HepG2 (cell line): ENCODE data around the gene CLIC5. TPM values are rescaled to one million over a fixed set of nuclear protein-coding genes. Genes with fewer than 3 reads are reported as not detected.

Experiments
- ATAC-seq: fragments of 200-7000 bp; cut with Tn5 transposase; 3 replicates; pipeline ENCODE4 v1.9.1; 2020; ENCODE audit warnings: mild to moderate bottlenecking, moderate library complexity
- BruUV-seq: library from RNA; stranded (reverse); fragments of 400-500 nt; replicated peaks from 2 replicates; lab custom pipeline; 2021; lab: Mats Ljungman, UMichigan
- CTCF ChIA-PET: fragments of 300-600 bp; formaldehyde crosslinking; extraction: SDS; loops from one replicate; lab custom pipeline; 2021; ENCODE audit warnings: low total read pairs, inconsistent platforms, low intra/inter-chr PET ratio; lab: Yijun Ruan, JAX
- POLR2A ChIA-PET: fragments of 350-600 bp; sonication (Branson Sonifier 250); formaldehyde crosslinking; loops from one replicate; lab custom pipeline; 2020; ENCODE audit warnings: antibody characterized with exemption, inconsistent platforms; lab: Yijun Ruan, JAX
- DNase-seq: peaks from one replicate; pipeline ENCODE4 v3.0.0-alpha.2; 2015; ENCODE audit warnings: low spot score
- FAIRE-seq: peaks from 3 replicates; lab custom pipeline; 2011; peaks lifted over from hg19 to GRCh38; lab: Jason Lieb, UNC
- H2AFZ ChIP-seq: one replicate; pipeline ENCODE4 v1.6.1; 2011; ENCODE audit warnings: low read length, inconsistent platforms
- H3K27ac ChIP-seq: fragments of 300-600 bp; 3 replicates; pipeline ENCODE4 v1.8.0; 2011; ENCODE audit warnings: mixed run types, mild to moderate bottlenecking, mixed read lengths, low read length, inconsistent platforms; ENCODE audit not compliant: insufficient read depth; ENCODE audit errors: extremely low read length
- H3K27me3 ChIP-seq, 2 experiments: fragments of 200-600 bp in 1 of 2; 2 replicates in 1 of 2; 3 replicates in 1 of 2; pipeline versions ENCODE4 v1.6.0 to v1.8.0; 2011; ENCODE audit warnings: low read length in 2 of 2, mild to moderate bottlenecking in 2 of 2, moderate library complexity in 2 of 2, inconsistent platforms in 1 of 2; ENCODE audit not compliant: insufficient read depth in 2 of 2, control insufficient read depth in 1 of 2
- H3K36me3 ChIP-seq, 2 experiments: fragments of 200-600 bp in 1 of 2; replicated peaks in 1 of 2; 2 replicates in 1 of 2; 3 replicates in 1 of 2; pipeline versions ENCODE4 v1.5.1 to v1.8.0; 2011; ENCODE audit warnings: low read length in 2 of 2, inconsistent platforms in 1 of 2; ENCODE audit not compliant: insufficient read depth in 2 of 2, control insufficient read depth in 1 of 2
- H3K4me1 ChIP-seq: 2 replicates; pipeline ENCODE4 v1.5.1; 2012; ENCODE audit warnings: low read length, inconsistent platforms; ENCODE audit not compliant: insufficient read depth
- H3K4me2 ChIP-seq: 2 replicates; pipeline ENCODE4 v1.6.0; 2011; ENCODE audit warnings: low read depth, low read length, inconsistent platforms
- H3K4me3 ChIP-seq, 3 experiments: fragments of 200-600 bp in 1 of 3; sonication (generic), shearing (Covaris generic) in 1 of 3; replicated peaks in 1 of 3; 2 replicates each; pipeline ENCODE4 v1.5.1; 2011 to 2016; ENCODE audit warnings: low read length in 3 of 3, inconsistent platforms in 2 of 3, low read depth in 2 of 3, mild to moderate bottlenecking in 2 of 3, control low read depth in 1 of 3, mixed read lengths in 1 of 3; ENCODE audit not compliant: insufficient read depth in 1 of 3
- H3K79me2 ChIP-seq: one replicate; pipeline ENCODE4 v1.6.1; 2011; ENCODE audit warnings: low read length, inconsistent platforms; ENCODE audit not compliant: insufficient read depth
- H3K9ac ChIP-seq: 2 replicates; pipeline ENCODE4 v1.6.0; 2011; ENCODE audit warnings: mild to moderate bottlenecking, low read depth, low read length, inconsistent platforms; ENCODE audit not compliant: insufficient read depth
- H3K9me3 ChIP-seq: 2 replicates; pipeline ENCODE4 v1.5.1; 2012; ENCODE audit warnings: mild to moderate bottlenecking, low read length
- H4K20me1 ChIP-seq: 2 replicates; pipeline ENCODE4 v1.6.0; 2011; ENCODE audit warnings: inconsistent platforms, mild to moderate bottlenecking, low read length, moderate library complexity; ENCODE audit not compliant: insufficient read depth
- ADNP ChIP-seq: sonication (generic); formaldehyde crosslinking; IDR thresholded peaks from 2 replicates; pipeline ENCODE4 v1.4.0; 2020; ENCODE audit warnings: missing genetic modification reagents
- AGO2 ChIP-seq: fragments of 200-400 bp; formaldehyde crosslinking; optimal IDR thresholded peaks from 2 replicates; pipeline ENCODE3; 2017; ENCODE audit warnings: mild to moderate bottlenecking, low read depth, low read length, moderate library complexity
- ATF3 ChIP-seq: sonication (generic); formaldehyde crosslinking; IDR thresholded peaks from 2 replicates; pipeline ENCODE4 v1.4.0; 2020; ENCODE audit warnings: missing genetic modification reagents
- ATF7 ChIP-seq, 2 experiments: fragments of 450-650 bp in 1 of 2; sonication (generic) in 1 of 2; formaldehyde crosslinking in 1 of 2; IDR thresholded peaks; 2 replicates each; pipeline versions ENCODE4 v1.4.0 to v1.6.1; 2016 to 2020; ENCODE audit warnings: antibody characterized with exemption in 1 of 2, mild to moderate bottlenecking in 1 of 2, missing genetic modification reagents in 1 of 2
- BCL6 ChIP-seq: IDR thresholded peaks from 2 replicates; pipeline ENCODE4 v1.6.1; 2016; ENCODE audit warnings: missing genetic modification reagents, missing compliant biosample characterization
- CC2D1A ChIP-seq: sonication (generic); formaldehyde crosslinking; IDR thresholded peaks from 2 replicates; pipeline ENCODE4 v1.8.1; 2023; ENCODE audit warnings: mild to moderate bottlenecking, missing genetic modification reagents
- CERS6 ChIP-seq: sonication (generic); formaldehyde crosslinking; IDR thresholded peaks from 2 replicates; pipeline ENCODE4 v1.5.0; 2020; ENCODE audit warnings: missing genetic modification reagents
- CHD2 ChIP-seq: IDR thresholded peaks from 2 replicates; pipeline ENCODE4 v1.6.1; 2011; ENCODE audit warnings: low read depth, low read length, improper control_type of control experiment
- HDAC2 ChIP-seq: sonication (generic); formaldehyde crosslinking; IDR thresholded peaks from 2 replicates; pipeline ENCODE4 v1.4.0; 2020; ENCODE audit warnings: missing genetic modification reagents
- IKZF1 ChIP-seq: fragments of 450-650 bp; IDR thresholded peaks from 2 replicates; pipeline ENCODE4 v1.7.1; 2016
- NFIB ChIP-seq: sonication (generic); formaldehyde crosslinking; IDR thresholded peaks from 2 replicates; pipeline ENCODE4 v1.9.0; 2021; ENCODE audit warnings: missing genetic modification reagents, mild to moderate bottlenecking, borderline replicate concordance
- NR1H2 ChIP-seq: sonication (generic); formaldehyde crosslinking; IDR thresholded peaks from 2 replicates; pipeline ENCODE4 v1.8.1; 2022; ENCODE audit warnings: low read depth, missing genetic modification reagents, borderline replicate concordance
- NR2C2 ChIP-seq: sonication (generic); formaldehyde crosslinking; IDR thresholded peaks from 2 replicates; pipeline ENCODE4 v1.4.0; 2020; ENCODE audit warnings: missing genetic modification reagents, mild to moderate bottlenecking, moderate library complexity, borderline replicate concordance
- POLR2AphosphoS2 ChIP-seq: IDR thresholded peaks from 2 replicates; pipeline ENCODE4 v1.6.1; 2011; ENCODE audit warnings: low read depth, low read length, improper control_type of control experiment
- RARG ChIP-seq: sonication (generic); formaldehyde crosslinking; IDR thresholded peaks from 2 replicates; pipeline ENCODE4 v1.4.0; 2020; ENCODE audit warnings: low read depth, mild to moderate bottlenecking, missing genetic modification reagents
- RBFOX2 ChIP-seq: fragments of 200-400 bp; formaldehyde crosslinking; IDR thresholded peaks from 2 replicates; pipeline ENCODE4 v1.6.1; 2017; ENCODE audit warnings: low read depth, mild to moderate bottlenecking, low read length
- SP4 ChIP-seq: sonication (generic); formaldehyde crosslinking; IDR thresholded peaks from 2 replicates; pipeline ENCODE4 v1.8.1; 2023; ENCODE audit warnings: mild to moderate bottlenecking, missing genetic modification reagents
- THAP11 ChIP-seq: IDR thresholded peaks from 2 replicates; pipeline ENCODE4 v1.6.1; 2016; ENCODE audit warnings: missing biosample characterization, missing genetic modification reagents
- ZNF33B ChIP-seq: sonication (generic); formaldehyde crosslinking; IDR thresholded peaks from 2 replicates; pipeline ENCODE4 v1.5.1; 2020; ENCODE audit warnings: mild to moderate bottlenecking, missing genetic modification reagents
- ZNF574 ChIP-seq: sonication (generic); formaldehyde crosslinking; IDR thresholded peaks from 2 replicates; pipeline ENCODE4 v1.4.0; 2020; ENCODE audit warnings: missing genetic modification reagents
- ZNF883 ChIP-seq: sonication (generic); formaldehyde crosslinking; IDR thresholded peaks from 2 replicates; pipeline ENCODE4 v1.5.1; 2020; ENCODE audit warnings: mild to moderate bottlenecking, missing genetic modification reagents; ENCODE audit errors: not compliant biosample characterization
- WGBS: methylation state at CpG from one replicate; pipeline ENCODE4 v1.1.6; 2017; ENCODE audit warnings: low lambda C conversion rate; 5-methylcytosine and 5-hydroxymethylcytosine counted together
- in situ Hi-C: cut with HindIII; loops from 2 replicates; pipeline ENCODE4 v1.10.0; 2017; ENCODE audit warnings: low pct_unique_long_range_greater_than_20kb; ENCODE audit not compliant: extremely low pct_ligation_motif_present
- intact Hi-C: fragments of 100-400 bp; cut with micrococcal nuclease; formaldehyde crosslinking; loops from one replicate; pipeline ENCODE4 v1.10.0; 2022; ENCODE audit not compliant: unreplicated experiment
- polyA plus RNA-seq, 8 experiments: library from polyadenylated mRNA; depleted of rRNA in 3 of 8; stranded (reverse) in 7 of 8; unstranded in 1 of 8; fragments of >200 nt; fragmentation: Illumina TruSeq in 4 of 8; extraction: Trizol in 4 of 8; gene quantifications; 2 replicates each; pipeline versions ENCODE4 v1.2.1 to v1.2.3, GENCODE V29; 2011 to 2016; ENCODE audit warnings: low read depth in 4 of 8, missing spikeins in 1 of 8, mixed read lengths in 1 of 8; ENCODE audit not compliant: insufficient read depth in 1 of 8
- total RNA-seq, 5 experiments: library from RNA; depleted of rRNA; stranded (reverse); fragments of >200 nt; fragmentation: Illumina TruSeq; extraction: Trizol; gene quantifications; 2 replicates each; pipeline ENCODE4 v1.2.3, GENCODE V29; 2016; ENCODE audit warnings: low read depth in 1 of 5

The CLIC5 gene
- total and polyA plus RNA-seq, 2 of the 13 experiments (the other 11 are each of a cell fraction or from before 2014, with no cell fraction given), result not detected

GRCh38 chr6:45990162-45990561, 25.5 kb downstream of the CLIC5 start (continued):
- no peak for TF ChIP-seq CC2D1A (CRISPR knock-in tag)
- TF ChIP-seq CHD2, result no peak
- TF ChIP-seq ADNP (CRISPR knock-in tag), result no peak
- TF ChIP-seq ATF3 (CRISPR knock-in tag), result no peak
- no peak for TF ChIP-seq NFIB (CRISPR knock-in tag)
- TF ChIP-seq, all 625 proteins: peak for 0

- no TSS peak for BruUV-seq
- FAIRE-seq (no peak), DNase-seq (no peak), ATAC-seq (no peak)
- Histone ChIP-seq H4K20me1 (no peaks in the 10 kb centered on the region), H3K4me1 (no peaks in the 10 kb centered on the region), H3K27me3 (no peaks in the 10 kb centered on the region), H3K27ac (no peak overlapping the region), H3K9me3 (no peaks in the 10 kb centered on the region), H3K9ac (no peak overlapping the region), H3K36me3 (no peaks in the 10 kb centered on the region), H3K79me2 (no peaks in the 10 kb centered on the region), H3K4me3 (no peak overlapping the region), H3K4me2 (no peak overlapping the region), H2AFZ (no peak overlapping the region)
- POLR2A ChIA-PET, result no interaction called here
- CTCF ChIA-PET, result no interaction called here
- 8% methylated on average over 2 of the region's 2 CpGs for WGBS
- in situ Hi-C loops, result no loop called here
- intact Hi-C loops, result no loop called here
- TF ChIP-seq HDAC2 (CRISPR knock-in tag), result no peak
- TF ChIP-seq RARG (CRISPR knock-in tag), result no peak
- TF ChIP-seq POLR2AphosphoS2, result no peak
- no peak for TF ChIP-seq CERS6 (CRISPR knock-in tag)
- TF ChIP-seq SP4 (CRISPR knock-in tag), result no peak
- TF ChIP-seq ZNF883 (CRISPR knock-in tag), result no peak
- TF ChIP-seq RBFOX2, result no peak
- no peak for TF ChIP-seq ZNF33B
- no peak for TF ChIP-seq ATF7 (IDR thresholded peaks at IDR 0.05)
- TF ChIP-seq ATF7 (CRISPR knock-in tag; IDR thresholded peaks at IDR 0.05), result no peak
- TF ChIP-seq ZNF574 (CRISPR knock-in tag), result no peak
- no peak for TF ChIP-seq IKZF1
- TF ChIP-seq THAP11, result no peak
- TF ChIP-seq AGO2, result no peak
- no peak for TF ChIP-seq NR2C2
- no peak for TF ChIP-seq NR1H2
- TF ChIP-seq BCL6, result no peak
Measured at GRCh38 chr6:45988635-45989034, 27.0 kb downstream of the CLIC5 start.
